Panc1 (cell line): Measurements from ENCODE around the gene TEX50.

Source experiments
- POLR2AphosphoS5 ChIP-seq: IDR thresholded peaks from 2 replicates; pipeline ENCODE4 v1.6.1; 2012; ENCODE audit warnings: mild to moderate bottlenecking, low read depth, low read length, moderate library complexity
- TCF7L2 ChIP-seq: IDR thresholded peaks from 2 replicates; pipeline ENCODE4 v1.6.1; 2011; ENCODE audit warnings: mild to moderate bottlenecking, low read depth, low read length, inconsistent platforms
- TF ChIP-seq, protein P1 (sequence below): fragments of 450-650 bp; IDR thresholded peaks from 2 replicates; pipeline ENCODE4 v1.5.1; 2017; ENCODE audit warnings: mild to moderate bottlenecking
- TF ChIP-seq, protein P2 (sequence below), 2 experiments: IDR thresholded peaks; 2 replicates each; pipeline ENCODE4 v1.6.1; 2011 to 2012; ENCODE audit warnings: low read depth in 2 of 2, control low read depth in 1 of 2, low read length in 1 of 2, mild to moderate bottlenecking in 1 of 2, moderate library complexity in 1 of 2; ENCODE audit not compliant: insufficient read depth in 1 of 2

DNA sequence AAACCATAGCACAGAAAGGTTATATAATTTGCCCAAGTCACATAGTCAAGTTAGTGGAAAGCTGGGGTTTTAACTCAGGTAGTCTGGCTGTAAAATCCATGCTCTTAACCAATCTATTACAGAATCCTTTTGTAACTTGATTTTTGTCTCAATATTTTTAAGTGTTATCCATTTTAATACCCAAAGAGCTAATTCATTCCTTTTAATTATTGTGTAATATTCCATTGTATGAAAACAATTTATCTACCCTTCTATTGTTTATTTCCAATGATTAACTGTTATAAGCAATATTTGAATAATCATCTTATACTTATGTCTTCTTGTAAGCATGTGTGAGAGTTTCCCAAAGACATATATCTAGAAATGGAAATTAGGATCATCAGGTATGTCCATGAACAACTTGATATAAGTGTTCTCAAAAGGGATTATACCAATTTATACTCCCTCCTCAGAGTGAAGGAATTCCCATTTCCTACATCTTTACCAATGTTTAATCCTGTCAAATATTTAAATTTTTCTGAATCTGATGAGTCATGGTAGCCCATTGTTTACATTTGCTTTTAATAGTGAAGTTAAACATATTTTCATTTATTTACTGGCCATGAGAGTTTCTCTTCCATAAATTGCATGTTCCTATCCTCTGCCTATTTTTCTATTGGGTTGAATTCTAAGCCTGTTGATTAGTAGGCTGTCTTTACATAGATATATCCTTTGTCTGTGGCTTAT lies 13.9 kb downstream of the TEX50 start:
- TF ChIP-seq, protein P1, sequence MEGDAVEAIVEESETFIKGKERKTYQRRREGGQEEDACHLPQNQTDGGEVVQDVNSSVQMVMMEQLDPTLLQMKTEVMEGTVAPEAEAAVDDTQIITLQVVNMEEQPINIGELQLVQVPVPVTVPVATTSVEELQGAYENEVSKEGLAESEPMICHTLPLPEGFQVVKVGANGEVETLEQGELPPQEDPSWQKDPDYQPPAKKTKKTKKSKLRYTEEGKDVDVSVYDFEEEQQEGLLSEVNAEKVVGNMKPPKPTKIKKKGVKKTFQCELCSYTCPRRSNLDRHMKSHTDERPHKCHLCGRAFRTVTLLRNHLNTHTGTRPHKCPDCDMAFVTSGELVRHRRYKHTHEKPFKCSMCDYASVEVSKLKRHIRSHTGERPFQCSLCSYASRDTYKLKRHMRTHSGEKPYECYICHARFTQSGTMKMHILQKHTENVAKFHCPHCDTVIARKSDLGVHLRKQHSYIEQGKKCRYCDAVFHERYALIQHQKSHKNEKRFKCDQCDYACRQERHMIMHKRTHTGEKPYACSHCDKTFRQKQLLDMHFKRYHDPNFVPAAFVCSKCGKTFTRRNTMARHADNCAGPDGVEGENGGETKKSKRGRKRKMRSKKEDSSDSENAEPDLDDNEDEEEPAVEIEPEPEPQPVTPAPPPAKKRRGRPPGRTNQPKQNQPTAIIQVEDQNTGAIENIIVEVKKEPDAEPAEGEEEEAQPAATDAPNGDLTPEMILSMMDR = no peak
- TF ChIP-seq, protein P2, sequence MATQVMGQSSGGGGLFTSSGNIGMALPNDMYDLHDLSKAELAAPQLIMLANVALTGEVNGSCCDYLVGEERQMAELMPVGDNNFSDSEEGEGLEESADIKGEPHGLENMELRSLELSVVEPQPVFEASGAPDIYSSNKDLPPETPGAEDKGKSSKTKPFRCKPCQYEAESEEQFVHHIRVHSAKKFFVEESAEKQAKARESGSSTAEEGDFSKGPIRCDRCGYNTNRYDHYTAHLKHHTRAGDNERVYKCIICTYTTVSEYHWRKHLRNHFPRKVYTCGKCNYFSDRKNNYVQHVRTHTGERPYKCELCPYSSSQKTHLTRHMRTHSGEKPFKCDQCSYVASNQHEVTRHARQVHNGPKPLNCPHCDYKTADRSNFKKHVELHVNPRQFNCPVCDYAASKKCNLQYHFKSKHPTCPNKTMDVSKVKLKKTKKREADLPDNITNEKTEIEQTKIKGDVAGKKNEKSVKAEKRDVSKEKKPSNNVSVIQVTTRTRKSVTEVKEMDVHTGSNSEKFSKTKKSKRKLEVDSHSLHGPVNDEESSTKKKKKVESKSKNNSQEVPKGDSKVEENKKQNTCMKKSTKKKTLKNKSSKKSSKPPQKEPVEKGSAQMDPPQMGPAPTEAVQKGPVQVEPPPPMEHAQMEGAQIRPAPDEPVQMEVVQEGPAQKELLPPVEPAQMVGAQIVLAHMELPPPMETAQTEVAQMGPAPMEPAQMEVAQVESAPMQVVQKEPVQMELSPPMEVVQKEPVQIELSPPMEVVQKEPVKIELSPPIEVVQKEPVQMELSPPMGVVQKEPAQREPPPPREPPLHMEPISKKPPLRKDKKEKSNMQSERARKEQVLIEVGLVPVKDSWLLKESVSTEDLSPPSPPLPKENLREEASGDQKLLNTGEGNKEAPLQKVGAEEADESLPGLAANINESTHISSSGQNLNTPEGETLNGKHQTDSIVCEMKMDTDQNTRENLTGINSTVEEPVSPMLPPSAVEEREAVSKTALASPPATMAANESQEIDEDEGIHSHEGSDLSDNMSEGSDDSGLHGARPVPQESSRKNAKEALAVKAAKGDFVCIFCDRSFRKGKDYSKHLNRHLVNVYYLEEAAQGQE (IDR thresholded peaks at IDR 0.05; ENCODE audit: insufficient read depth in 1 of 2, low read depth in 2 of 2, low read length in 1 of 2) = no peak
- no peak for TF ChIP-seq TCF7L2
- no peak for TF ChIP-seq POLR2AphosphoS5
